Endothelial cell of umbilical vein (primary cell): ENCODE data around the gene COL18A1. TPM values are rescaled to one million over a fixed set of nuclear protein-coding genes. Genes with fewer than 3 reads are reported as not detected.

Source experiments
- BruUV-seq: library from RNA; stranded (reverse); fragments of 400-500 nt; replicated peaks from 2 replicates; lab custom pipeline; 2021; lab: Mats Ljungman, UMichigan
- CTCF ChIA-PET: fragments of 300-600, 350-600 bp; sonication (Branson Sonifier 250); formaldehyde crosslinking; loops from one replicate; lab custom pipeline; 2021; ENCODE audit warnings: antibody characterized with exemption, inconsistent platforms; lab: Charles Lee
- POLR2A ChIA-PET: fragments of 300-600, 350-600 bp; sonication (Branson Sonifier 250); formaldehyde crosslinking; loops from one replicate; lab custom pipeline; 2021; ENCODE audit warnings: antibody characterized with exemption, inconsistent platforms; lab: Charles Lee
- DNase-seq: peaks from one replicate; pipeline ENCODE4 v3.0.0-alpha.2; 2011; ENCODE audit warnings: low read depth, low spot score
- FAIRE-seq: peaks from 2 replicates; lab custom pipeline; 2011; peaks lifted over from hg19 to GRCh38; lab: Jason Lieb, UNC
- H2AFZ ChIP-seq: 2 replicates; pipeline ENCODE4 v1.6.0; 2012; ENCODE audit warnings: low read depth, low read length, control low read depth, inconsistent platforms
- H3K27ac ChIP-seq: 2 replicates; pipeline ENCODE4 v1.5.1; 2011; ENCODE audit warnings: low read depth, mild to moderate bottlenecking, control low read depth, low read length, moderate library complexity; ENCODE audit not compliant: insufficient read depth
- H3K27me3 ChIP-seq, 2 experiments: 2 replicates each; pipeline versions ENCODE4 v1.6.0 to v1.6.1; 2011; ENCODE audit warnings: low read length in 2 of 2, mixed read lengths in 1 of 2; ENCODE audit not compliant: control insufficient read depth in 2 of 2, insufficient read depth in 2 of 2
- H3K36me3 ChIP-seq, 2 experiments: 2 replicates in 1 of 2; 3 replicates in 1 of 2; pipeline ENCODE4 v1.5.1; 2011; ENCODE audit warnings: low read length in 2 of 2, mild to moderate bottlenecking in 1 of 2, moderate library complexity in 1 of 2; ENCODE audit not compliant: control insufficient read depth in 2 of 2, insufficient read depth in 2 of 2; ENCODE audit errors: extremely low read depth in 1 of 2
- H3K4me1 ChIP-seq: 3 replicates; pipeline ENCODE4 v1.5.1; 2011; ENCODE audit warnings: mild to moderate bottlenecking, low read length; ENCODE audit not compliant: control insufficient read depth, insufficient read depth; ENCODE audit errors: extremely low read depth
- H3K4me2 ChIP-seq: 2 replicates; pipeline ENCODE4 v1.6.1; 2011; ENCODE audit warnings: low read length, control low read depth, mixed read lengths; ENCODE audit not compliant: insufficient read depth
- H3K4me3 ChIP-seq, 3 experiments: fragments of 200-600 bp in 1 of 3; sonication (generic), shearing (Covaris generic) in 1 of 3; replicated peaks in 1 of 3; 2 replicates each; pipeline ENCODE4 v1.5.1; 2011 to 2016; ENCODE audit warnings: control low read depth in 3 of 3, low read length in 3 of 3, mild to moderate bottlenecking in 2 of 3, inconsistent platforms in 1 of 3, low read depth in 1 of 3, moderate library complexity in 1 of 3; ENCODE audit not compliant: insufficient read depth in 1 of 3
- H3K79me2 ChIP-seq: 2 replicates; pipeline ENCODE4 v1.6.0; 2012; ENCODE audit warnings: low read length, inconsistent platforms; ENCODE audit not compliant: control insufficient read depth, insufficient read depth
- H3K9ac ChIP-seq: replicated peaks from 2 replicates; pipeline ENCODE3; 2011; ENCODE audit warnings: low read length, control low read depth; ENCODE audit not compliant: insufficient read depth; ENCODE audit errors: extremely low read depth
- H3K9me1 ChIP-seq: replicated peaks from 3 replicates; pipeline ENCODE4 v1.6.0; 2011; ENCODE audit warnings: mild to moderate bottlenecking, low read length; ENCODE audit not compliant: control insufficient read depth, insufficient read depth; ENCODE audit errors: extremely low read depth
- H3K9me3 ChIP-seq: replicated peaks from 2 replicates; pipeline ENCODE4 v1.5.1; 2012; ENCODE audit warnings: low read length, inconsistent platforms; ENCODE audit not compliant: control insufficient read depth, insufficient read depth
- H4K20me1 ChIP-seq: replicated peaks from 2 replicates; pipeline ENCODE3; 2011; ENCODE audit warnings: mild to moderate bottlenecking, low read length; ENCODE audit not compliant: control insufficient read depth, insufficient read depth; ENCODE audit errors: extremely low read depth
- EZH2 ChIP-seq: IDR thresholded peaks from 2 replicates; pipeline ENCODE4 v1.6.1; 2012; ENCODE audit warnings: borderline replicate concordance, low read depth, mild to moderate bottlenecking, moderate library complexity, low read length, inconsistent platforms; ENCODE audit not compliant: severe bottlenecking
- FOS ChIP-seq: IDR thresholded peaks from 2 replicates; pipeline ENCODE4 v1.6.1; 2011; ENCODE audit warnings: mild to moderate bottlenecking, low read length, moderate library complexity, borderline replicate concordance; ENCODE audit not compliant: insufficient read depth
- GATA2 ChIP-seq: IDR thresholded peaks from 2 replicates; pipeline ENCODE4 v1.7.0; 2011; ENCODE audit warnings: low read depth, mild to moderate bottlenecking, moderate library complexity, mixed read lengths, low read length; ENCODE audit not compliant: insufficient read length, insufficient read depth
- JUN ChIP-seq: IDR thresholded peaks from 2 replicates; pipeline ENCODE4 v1.6.1; 2011; ENCODE audit warnings: borderline replicate concordance, low read depth; ENCODE audit not compliant: insufficient read length, insufficient read depth
- MYC ChIP-seq: IDR thresholded peaks from one replicate; pipeline ENCODE4 v1.6.1; 2011; ENCODE audit warnings: mild to moderate bottlenecking, low read depth, low read length
- POLR2A ChIP-seq: IDR thresholded peaks from 2 replicates; pipeline ENCODE4 v1.6.1; 2012; ENCODE audit warnings: low read depth, mild to moderate bottlenecking, control low read depth, low read length
- POLR2AphosphoS5 ChIP-seq: IDR thresholded peaks from 2 replicates; pipeline ENCODE4 v1.6.1; 2012; ENCODE audit warnings: low read depth, mild to moderate bottlenecking, control low read depth, low read length, moderate library complexity; ENCODE audit not compliant: insufficient read depth
- dilution Hi-C: fragments of 300-500 bp; cut with MboI; formaldehyde crosslinking; loops from one replicate; pipeline ENCODE4 v1.15.0; 2019; ENCODE audit warnings: low sequenced_read_pairs; ENCODE audit not compliant: extremely low pct_ligation_motif_present
- intact Hi-C: fragments of 100-400 bp; cut with micrococcal nuclease; formaldehyde crosslinking; loops from one replicate; pipeline ENCODE4 v1.10.0; 2022
- polyA plus RNA-seq, 4 experiments: library from polyadenylated mRNA; depleted of rRNA in 3 of 4; stranded (reverse) in 3 of 4; unstranded in 1 of 4; fragments of >200 nt; gene quantifications; 2 replicates each; pipeline versions ENCODE4 v1.2.1 to v1.2.3, GENCODE V29; 2011 to 2012; ENCODE audit warnings: missing spikeins in 1 of 4
- total RNA-seq: library from RNA; stranded (reverse); gene quantifications from 2 replicates; pipeline ENCODE4 v1.2.3, GENCODE V29; 2021
- TF ChIP-seq, protein P1 (sequence below), 2 donors: IDR thresholded peaks; 1 replicate in 1 of 2; 2 replicates in 1 of 2; pipeline ENCODE4 v1.5.1; 2011; ENCODE audit warnings: low read length in 2 of 2, mild to moderate bottlenecking in 2 of 2, moderate library complexity in 2 of 2, control low read depth in 1 of 2, inconsistent platforms in 1 of 2, low read depth in 1 of 2; ENCODE audit not compliant: insufficient read depth in 1 of 2; ENCODE audit errors: extremely low read depth in 1 of 2
- TF ChIP-seq, protein P2 (sequence below): IDR thresholded peaks from 2 replicates; pipeline ENCODE4 v1.6.1; 2011; ENCODE audit not compliant: insufficient read depth, insufficient read length

COL18A1 gene
- total and polyA plus RNA-seq, 2 donors (not counting 3 experiments of a cell fraction or from before 2014, with no cell fraction given) = 198 to 252 TPM

DNA sequence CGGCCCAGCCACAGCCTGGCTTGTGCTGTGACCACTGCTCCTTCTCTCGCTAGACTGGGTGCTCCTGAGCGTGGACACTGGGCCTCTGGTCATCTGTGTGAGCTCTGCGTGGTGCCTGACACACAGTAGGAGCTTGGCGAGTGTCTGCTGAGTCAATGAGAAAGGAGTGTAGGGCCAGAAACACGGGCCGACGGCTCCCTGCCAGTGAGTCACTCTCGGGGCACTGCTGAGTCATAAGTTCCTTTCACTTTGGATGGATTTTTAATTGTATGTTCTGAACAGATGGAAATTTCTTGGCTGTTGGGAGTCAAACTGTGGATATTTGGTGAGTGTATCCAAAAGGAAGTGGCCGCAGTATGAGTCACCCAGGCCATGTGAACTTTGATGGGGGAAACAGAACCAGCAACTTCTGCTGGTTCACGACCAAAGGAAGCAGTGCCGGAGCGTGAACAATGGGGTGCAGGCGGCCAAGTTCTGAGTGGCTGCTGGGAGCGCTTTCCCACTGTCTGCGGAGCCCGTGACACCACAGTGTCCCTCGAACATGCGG lies 41.0 kb upstream of the COL18A1 start:
- H3K4me3 ChIP-seq = no peak overlapping the region
- H2AFZ ChIP-seq = no peak overlapping the region
- H3K9me3 ChIP-seq = no peaks in the 10 kb centered on the region
- intact Hi-C loops = loop anchor here (1.0 to 2.0 kb wide), 5 partner anchors 23 to 75 kb away; no protein-coding TSS in a partner anchor
- DNase-seq (peak; percentile 99), FAIRE-seq (peak; percentile 100)
- dilution Hi-C loops = no loop called here
- H3K4me2 ChIP-seq = peak overlapping the region; percentile 2
- H3K79me2 ChIP-seq = no peaks in the 10 kb centered on the region
- H3K4me1 ChIP-seq = peaks cover 42% of the 10 kb centered on the region
- H3K27ac ChIP-seq = peak overlapping the region; percentile 96
- TF ChIP-seq, protein P1, sequence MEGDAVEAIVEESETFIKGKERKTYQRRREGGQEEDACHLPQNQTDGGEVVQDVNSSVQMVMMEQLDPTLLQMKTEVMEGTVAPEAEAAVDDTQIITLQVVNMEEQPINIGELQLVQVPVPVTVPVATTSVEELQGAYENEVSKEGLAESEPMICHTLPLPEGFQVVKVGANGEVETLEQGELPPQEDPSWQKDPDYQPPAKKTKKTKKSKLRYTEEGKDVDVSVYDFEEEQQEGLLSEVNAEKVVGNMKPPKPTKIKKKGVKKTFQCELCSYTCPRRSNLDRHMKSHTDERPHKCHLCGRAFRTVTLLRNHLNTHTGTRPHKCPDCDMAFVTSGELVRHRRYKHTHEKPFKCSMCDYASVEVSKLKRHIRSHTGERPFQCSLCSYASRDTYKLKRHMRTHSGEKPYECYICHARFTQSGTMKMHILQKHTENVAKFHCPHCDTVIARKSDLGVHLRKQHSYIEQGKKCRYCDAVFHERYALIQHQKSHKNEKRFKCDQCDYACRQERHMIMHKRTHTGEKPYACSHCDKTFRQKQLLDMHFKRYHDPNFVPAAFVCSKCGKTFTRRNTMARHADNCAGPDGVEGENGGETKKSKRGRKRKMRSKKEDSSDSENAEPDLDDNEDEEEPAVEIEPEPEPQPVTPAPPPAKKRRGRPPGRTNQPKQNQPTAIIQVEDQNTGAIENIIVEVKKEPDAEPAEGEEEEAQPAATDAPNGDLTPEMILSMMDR (IDR thresholded peaks at IDR 0.05; ENCODE audit: extremely low read depth in 1 of 2, insufficient read depth in 1 of 2, low read depth in 1 of 2, low read length in 2 of 2) = no peak
- TF ChIP-seq FOS (peak; percentile 100), EZH2 (no peak), POLR2A (peak; percentile 49), GATA2 (no peak), POLR2AphosphoS5 (peak; percentile 88), MYC (peak; percentile 7), JUN (peak; percentile 100)
- TF ChIP-seq, protein P2, sequence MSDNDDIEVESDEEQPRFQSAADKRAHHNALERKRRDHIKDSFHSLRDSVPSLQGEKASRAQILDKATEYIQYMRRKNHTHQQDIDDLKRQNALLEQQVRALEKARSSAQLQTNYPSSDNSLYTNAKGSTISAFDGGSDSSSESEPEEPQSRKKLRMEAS = peak; percentile 18
- H3K36me3 ChIP-seq = no peaks in the 10 kb centered on the region
- no peaks in the 10 kb centered on the region for H3K27me3 ChIP-seq
- ChIA-PET CTCF (interaction anchor here (0.7 to 2.6 kb wide), 6 partner anchors 43 to 224 kb away, joined by 3 to 13 read pairs (median 6); no protein-coding TSS in a partner anchor), POLR2A (interaction anchor here (0.8 kb wide), 1 partner anchor 10 kb away, joined by 3 read pairs; no protein-coding TSS in a partner anchor)
- peak overlapping the region; percentile 81 for H3K9ac ChIP-seq
- H3K9me1 ChIP-seq = no peaks in the 10 kb centered on the region
- no TSS peak for BruUV-seq
- no peaks in the 10 kb centered on the region for H4K20me1 ChIP-seq
